GM12874 (cell line): ENCODE measurements around the gene ELAVL1.

ENCODE experiments used
- CTCF ChIP-seq: IDR thresholded peaks from 2 replicates; pipeline ENCODE4 v1.5.1; 2011; ENCODE audit warnings: low read depth, mild to moderate bottlenecking, control low read depth, low read length, moderate library complexity; ENCODE audit not compliant: insufficient read depth

ELAVL1 gene

GRCh38 chr19:8004723-8005513 lies 523 bp downstream of the ELAVL1 start:
- no peak for TF ChIP-seq CTCF

DNA sequence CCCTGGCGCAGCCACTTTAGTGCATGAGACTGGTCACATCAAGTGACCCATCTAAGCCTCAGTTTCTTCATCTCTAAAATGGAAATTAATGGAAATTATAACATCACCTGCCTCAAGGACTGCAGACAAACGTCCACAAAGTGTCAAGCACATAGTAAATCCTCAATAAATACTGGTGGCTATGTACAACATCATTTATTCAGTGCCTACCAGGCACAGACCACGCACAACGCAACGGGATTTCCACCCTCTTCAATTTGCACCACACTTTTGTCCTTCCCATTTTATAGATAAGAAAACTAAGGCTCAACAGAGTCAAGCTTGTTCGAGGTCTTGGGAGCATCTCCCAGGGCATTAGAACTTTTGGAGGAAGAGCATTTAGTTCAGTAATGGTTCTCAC lies 1.4 kb downstream of the ELAVL1 start:
- no peak for TF ChIP-seq CTCF

DNA sequence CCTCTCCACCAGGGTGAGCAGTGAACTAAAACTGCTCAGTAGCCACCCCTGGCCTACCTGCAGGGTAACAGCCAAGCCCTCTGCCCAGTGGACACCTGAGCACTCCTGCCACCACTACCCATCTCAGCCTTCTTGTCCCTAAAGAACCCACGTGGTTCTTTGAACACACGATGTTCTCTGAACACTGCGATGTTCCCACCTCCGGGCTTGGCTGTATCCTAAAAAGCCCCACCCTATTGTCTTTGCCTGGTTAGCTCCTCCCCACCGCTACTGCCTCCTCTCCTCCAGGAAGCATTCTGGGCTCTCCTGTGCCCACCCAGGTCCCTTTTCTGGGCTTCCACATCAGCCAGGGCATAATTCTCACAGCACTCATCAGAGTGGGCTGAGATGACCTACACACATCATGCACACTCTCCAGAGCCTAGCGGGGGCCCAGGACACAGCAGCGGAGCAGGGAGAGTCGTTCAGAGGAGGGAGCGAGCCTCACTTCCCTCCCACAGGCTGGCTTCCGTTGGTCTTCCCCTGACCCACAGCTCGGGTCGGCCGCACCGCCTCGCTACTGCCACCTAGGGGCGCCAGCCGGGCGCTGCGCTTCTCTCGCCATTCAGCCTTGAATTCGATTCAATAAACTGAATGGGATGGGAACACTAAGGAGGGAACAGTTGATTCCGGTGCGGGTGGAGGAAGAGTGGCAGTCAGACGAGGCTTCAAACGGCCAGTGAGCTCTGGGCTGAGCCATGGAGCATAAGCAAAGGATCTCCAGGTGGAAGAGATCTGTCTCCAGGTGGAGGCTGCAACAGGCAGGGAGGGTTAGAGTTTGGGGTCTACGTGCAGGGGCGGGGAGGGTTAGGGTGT lies 3.2 kb downstream of the ELAVL1 start:
- peak; percentile 99 for TF ChIP-seq CTCF

GRCh38 chr19:8001651-8001994 lies 3.8 kb downstream of the ELAVL1 start:
- TF ChIP-seq CTCF: no peak

DNA sequence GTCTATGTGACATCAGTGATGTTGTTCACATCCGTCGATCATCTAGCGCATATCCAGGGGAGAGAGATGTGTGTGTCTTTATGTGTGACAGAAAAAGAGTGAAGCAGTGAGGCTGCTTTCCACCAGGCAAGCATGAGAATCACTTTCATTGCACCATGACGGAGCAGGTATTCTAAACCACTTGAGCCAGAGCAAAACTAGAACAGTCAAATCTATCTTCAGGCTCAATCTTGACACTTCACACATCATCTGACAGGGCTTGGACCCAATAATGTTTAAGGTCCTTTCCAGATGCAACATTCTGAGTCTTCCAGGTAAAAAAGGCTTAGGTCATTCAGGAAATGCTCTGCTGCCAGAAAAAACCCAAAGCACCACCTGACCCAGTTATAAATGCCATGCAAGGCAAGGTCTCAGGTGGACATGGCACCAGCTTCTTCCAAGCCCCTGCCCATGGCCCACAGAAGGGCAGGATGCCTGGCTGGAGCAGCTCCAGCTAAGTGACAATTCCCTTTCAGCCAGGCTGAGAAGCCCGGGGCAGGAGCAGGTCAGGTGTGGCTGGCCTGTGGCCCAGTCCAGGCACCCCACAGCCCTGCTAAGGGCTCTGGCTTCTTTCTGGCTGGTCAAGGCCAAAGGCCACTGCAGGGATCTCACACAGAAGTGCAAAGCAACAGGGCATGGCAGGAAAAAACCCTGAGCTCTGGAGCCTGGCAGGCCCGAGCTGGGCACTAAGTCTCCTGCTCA lies 5.0 kb downstream of the ELAVL1 start:
- no peak for TF ChIP-seq CTCF

DNA sequence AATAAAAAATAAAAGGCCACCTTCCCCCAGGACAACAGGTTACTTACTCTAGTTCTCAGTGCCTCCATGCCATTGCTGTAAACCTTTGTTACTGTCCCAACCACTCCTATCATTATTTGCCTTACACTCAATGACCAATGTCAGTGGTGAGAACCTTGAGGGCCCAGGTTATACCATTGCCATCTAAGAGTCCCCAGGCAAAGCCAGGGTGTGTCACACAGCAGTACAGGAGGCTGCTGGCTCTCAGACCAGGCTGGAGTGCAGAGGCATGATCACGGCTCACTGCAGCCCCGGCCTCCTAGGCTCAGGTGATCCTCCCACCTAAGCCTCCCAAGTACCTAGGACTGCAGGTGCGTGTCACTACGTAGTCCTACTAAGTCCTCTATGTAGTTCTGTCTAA lies 6.1 kb downstream of the ELAVL1 start:
- no peak for TF ChIP-seq CTCF
